Right atrium auricular region (tissue), 2 donors: Measurements from ENCODE around the gene IRF2BP1. TPM values are rescaled to one million over a fixed set of nuclear protein-coding genes. Genes with fewer than 3 reads are reported as not detected.

Experiments used
- DNase-seq: peaks from one replicate; pipeline ENCODE4 v3.0.0-alpha.2; 2019; ENCODE audit warnings: low spot score
- H3K27ac ChIP-seq, 2 donors: fragments of 200-600 bp; sonication (generic); 1 replicate in 1 of 2; 2 replicates in 1 of 2; pipeline ENCODE4 v1.5.1; 2016 to 2019
- H3K27me3 ChIP-seq, 2 donors: fragments of 200-600 bp; sonication (generic); one replicate each; pipeline versions ENCODE4 v1.5.1 to v1.6.0; 2017 to 2019
- H3K36me3 ChIP-seq: fragments of 200-600 bp; sonication (generic); one replicate; pipeline ENCODE4 v1.5.1; 2016
- H3K4me1 ChIP-seq, 2 donors: fragments of 200-600 bp; sonication (generic); one replicate each; pipeline versions ENCODE4 v1.5.1 to v1.6.0; 2017 to 2019
- H3K4me3 ChIP-seq, 2 donors: fragments of 200-600 bp; sonication (generic); 1 replicate in 1 of 2; 2 replicates in 1 of 2; pipeline ENCODE4 v1.5.1; 2017 to 2019; ENCODE audit warnings: mild to moderate bottlenecking in 1 of 2, moderate library complexity in 1 of 2
- H3K9me3 ChIP-seq, 2 donors: fragments of 200-600 bp; sonication (generic); one replicate each; pipeline ENCODE4 v1.5.1; 2019
- CTCF ChIP-seq, 2 donors: fragments of 200-600 bp; sonication (generic); IDR thresholded peaks; one replicate each; pipeline ENCODE4 v1.5.1; 2019; ENCODE audit warnings: antibody characterized with exemption in 2 of 2
- total RNA-seq, 2 donors: library from RNA; depleted of rRNA; stranded (reverse); fragments of >200 nt; gene quantifications; one replicate each; pipeline ENCODE4 v1.1.0, GENCODE V29; 2016

IRF2BP1 gene
- total RNA-seq, 2 donors from 2014 or later: 24.2 to 30.5 TPM

DNA sequence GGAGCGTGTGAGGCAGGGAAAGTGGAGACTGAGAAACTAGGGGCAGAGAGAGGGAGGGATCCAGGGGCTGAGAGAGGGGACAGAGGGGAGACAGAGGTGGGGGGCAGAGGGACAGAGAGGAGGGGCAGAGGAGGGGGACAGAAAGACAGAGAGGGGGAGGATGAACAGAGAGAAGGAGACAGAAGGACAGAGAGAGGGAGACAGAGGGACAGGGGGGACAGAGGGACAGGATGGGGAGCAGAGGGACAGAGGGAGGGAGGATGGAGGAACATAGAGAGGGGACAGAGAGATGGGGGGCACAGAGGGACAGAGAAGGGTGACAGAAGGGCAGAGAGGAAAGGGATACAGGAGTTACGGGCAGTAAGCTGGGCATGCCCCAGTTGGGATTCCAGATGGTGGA is 43.3 kb upstream of the IRF2BP1 start:
- no peak for TF ChIP-seq CTCF (IDR thresholded peaks at IDR 0.05)
- H3K9me3 ChIP-seq: no peaks in the 10 kb centered on the region
- no peak for DNase-seq
- no peaks in the 10 kb centered on the region for H3K36me3 ChIP-seq
- H3K27me3 ChIP-seq: no peaks in the 10 kb centered on the region
- no peak overlapping the region for H3K27ac ChIP-seq
- H3K4me3 ChIP-seq: no peak overlapping the region
- H3K4me1 ChIP-seq: peaks cover 0 to 4% of the 10 kb centered on the region in 2 donors

DNA sequence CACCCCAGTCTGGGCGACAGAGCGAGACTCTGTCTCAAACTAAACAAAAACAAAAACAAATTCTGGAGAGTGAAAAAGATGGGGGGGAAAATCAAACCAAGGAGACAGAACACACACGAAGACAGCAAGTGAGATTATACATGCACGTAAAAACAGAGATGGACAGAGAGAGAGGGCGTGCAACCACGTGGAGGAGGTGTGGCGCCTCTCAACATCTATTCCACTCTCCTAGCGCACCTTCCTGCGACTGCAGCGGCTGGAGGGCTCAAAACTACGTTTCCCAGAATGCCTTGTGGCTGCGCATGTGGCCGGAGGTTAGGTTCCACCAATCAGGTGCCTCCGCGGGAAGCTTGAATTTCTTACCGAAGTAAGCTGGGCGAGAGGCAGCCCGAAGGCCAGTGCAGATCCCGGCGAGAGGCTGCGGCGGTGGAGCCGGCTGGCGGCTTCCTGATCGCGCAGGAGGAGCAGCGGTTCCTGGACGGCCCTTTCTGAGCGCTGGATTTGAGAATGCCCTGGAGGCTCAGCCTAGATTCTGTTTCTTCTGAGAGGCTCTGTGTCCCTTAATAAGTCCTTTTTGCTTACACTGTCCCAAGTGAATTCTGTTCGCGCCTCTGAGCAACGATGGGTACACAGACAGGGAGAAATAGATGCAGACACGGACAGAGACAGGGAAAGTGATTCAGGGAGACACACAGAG is 41.8 kb upstream of the IRF2BP1 start:
- Histone ChIP-seq H3K27ac (no peak overlapping the region), H3K27me3 (no peaks in the 10 kb centered on the region), H3K9me3 (no peaks in the 10 kb centered on the region), H3K4me1 (peaks cover 0 to 4% of the 10 kb centered on the region in 2 donors), H3K4me3 (no peak overlapping the region), H3K36me3 (no peaks in the 10 kb centered on the region)
- TF ChIP-seq CTCF (IDR thresholded peaks at IDR 0.05): peak in 1 of 2 donors; percentile 29
- peak; percentile 83 for DNase-seq

DNA sequence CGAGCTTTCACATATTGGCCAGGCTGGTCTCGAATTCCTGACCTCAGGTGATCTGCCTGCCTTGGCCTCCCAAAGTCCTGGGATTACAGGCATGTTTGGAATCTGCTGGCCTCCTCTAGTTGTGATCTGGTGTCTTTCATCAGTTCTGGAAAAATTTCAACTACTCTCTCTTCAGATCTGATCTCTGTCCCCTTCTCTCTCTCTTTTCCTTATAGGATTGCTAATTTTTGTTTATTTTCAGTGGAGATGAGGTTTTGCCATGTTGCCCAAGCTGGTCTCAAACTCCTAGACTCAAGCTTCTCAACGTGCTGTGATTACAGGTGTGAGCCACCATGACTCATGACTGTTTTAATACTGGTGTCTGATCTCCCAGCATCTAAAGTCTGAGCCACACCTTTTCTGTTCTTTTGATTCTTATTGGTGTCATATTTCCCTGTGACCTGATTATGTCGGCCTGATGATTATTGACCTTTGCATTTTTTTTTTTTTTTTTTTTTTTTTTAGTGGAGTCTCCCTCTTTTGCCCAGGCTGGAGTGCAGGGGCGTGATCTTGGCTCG is 39.0 kb upstream of the IRF2BP1 start:
- no peaks in the 10 kb centered on the region for H3K36me3 ChIP-seq
- TF ChIP-seq CTCF (IDR thresholded peaks at IDR 0.05): no peak
- H3K27ac ChIP-seq: no peak overlapping the region
- H3K4me3 ChIP-seq: no peak overlapping the region
- H3K27me3 ChIP-seq: no peaks in the 10 kb centered on the region
- H3K4me1 ChIP-seq: peaks cover 0 to 4% of the 10 kb centered on the region in 2 donors
- H3K9me3 ChIP-seq: no peaks in the 10 kb centered on the region
- DNase-seq: no peak

DNA sequence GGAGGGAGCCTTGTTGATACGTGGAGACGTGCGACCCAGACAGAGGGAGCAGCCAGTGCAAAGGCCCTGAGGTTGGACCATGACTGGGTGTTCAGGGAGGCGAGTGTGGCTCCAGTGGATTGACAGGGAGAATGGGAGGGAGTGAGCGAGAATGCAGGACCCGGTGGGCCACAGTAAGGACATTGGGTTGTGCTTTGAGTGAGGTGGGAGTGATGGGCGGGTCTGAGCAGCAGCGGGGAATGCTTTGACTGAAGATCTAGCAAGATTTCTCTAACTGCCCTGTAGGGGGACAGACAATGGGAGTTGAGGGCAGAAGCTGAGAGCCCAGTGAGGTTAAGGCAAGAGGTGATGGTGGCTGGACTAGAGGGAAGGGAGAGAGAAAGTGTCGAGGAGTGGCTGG is 36.3 kb upstream of the IRF2BP1 start:
- no peak for DNase-seq
- Histone ChIP-seq H3K4me1 (no peaks in the 10 kb centered on the region), H3K27me3 (no peaks in the 10 kb centered on the region), H3K36me3 (no peaks in the 10 kb centered on the region), H3K27ac (no peak overlapping the region), H3K9me3 (no peaks in the 10 kb centered on the region), H3K4me3 (no peak overlapping the region)
- TF ChIP-seq CTCF (IDR thresholded peaks at IDR 0.05): no peak

DNA sequence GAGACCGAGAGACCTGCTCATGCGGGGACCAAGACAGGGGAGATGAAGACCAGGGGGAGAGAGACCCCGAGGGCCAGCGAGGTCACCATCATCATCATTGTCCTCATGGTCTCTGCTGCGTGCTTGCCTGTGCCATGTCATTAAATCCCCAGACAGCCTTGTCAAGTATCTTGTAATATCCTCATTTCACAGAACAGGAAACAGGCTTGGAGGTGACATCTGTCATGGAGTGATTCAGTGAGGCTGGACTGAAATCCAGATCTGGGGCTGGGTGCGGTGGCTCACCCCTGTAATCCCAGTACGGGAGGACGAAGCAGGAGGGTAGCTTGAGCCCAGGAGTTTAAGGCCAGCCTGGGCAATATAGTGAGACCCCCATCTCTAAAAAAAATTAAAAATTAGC is 34.5 kb upstream of the IRF2BP1 start:
- no peak overlapping the region for H3K4me3 ChIP-seq
- no peaks in the 10 kb centered on the region for H3K27me3 ChIP-seq
- H3K27ac ChIP-seq: no peak overlapping the region
- TF ChIP-seq CTCF (IDR thresholded peaks at IDR 0.05): no peak
- no peak for DNase-seq
- H3K4me1 ChIP-seq: no peaks in the 10 kb centered on the region
- H3K9me3 ChIP-seq: no peaks in the 10 kb centered on the region
- H3K36me3 ChIP-seq: no peaks in the 10 kb centered on the region

- TF ChIP-seq CTCF (IDR thresholded peaks at IDR 0.05): no peak
- no peak overlapping the region for H3K4me3 ChIP-seq
- no peak for DNase-seq
- H3K4me1 ChIP-seq: no peaks in the 10 kb centered on the region
- no peaks in the 10 kb centered on the region for H3K27me3 ChIP-seq
- no peaks in the 10 kb centered on the region for H3K9me3 ChIP-seq
- no peaks in the 10 kb centered on the region for H3K36me3 ChIP-seq
- H3K27ac ChIP-seq: no peak overlapping the region
These were observed 33.7 kb upstream of the IRF2BP1 start for GRCh38 chr19:45919678-45920077.
